Germinal center (tissue), 1 donor: ENCODE data around the gene DNAI1.

Source experiments
- DNase-seq: peaks from one replicate; pipeline ENCODE4 v3.0.0; 2012; ENCODE audit warnings: mixed read lengths, low spot score

DNAI1 gene

DNA sequence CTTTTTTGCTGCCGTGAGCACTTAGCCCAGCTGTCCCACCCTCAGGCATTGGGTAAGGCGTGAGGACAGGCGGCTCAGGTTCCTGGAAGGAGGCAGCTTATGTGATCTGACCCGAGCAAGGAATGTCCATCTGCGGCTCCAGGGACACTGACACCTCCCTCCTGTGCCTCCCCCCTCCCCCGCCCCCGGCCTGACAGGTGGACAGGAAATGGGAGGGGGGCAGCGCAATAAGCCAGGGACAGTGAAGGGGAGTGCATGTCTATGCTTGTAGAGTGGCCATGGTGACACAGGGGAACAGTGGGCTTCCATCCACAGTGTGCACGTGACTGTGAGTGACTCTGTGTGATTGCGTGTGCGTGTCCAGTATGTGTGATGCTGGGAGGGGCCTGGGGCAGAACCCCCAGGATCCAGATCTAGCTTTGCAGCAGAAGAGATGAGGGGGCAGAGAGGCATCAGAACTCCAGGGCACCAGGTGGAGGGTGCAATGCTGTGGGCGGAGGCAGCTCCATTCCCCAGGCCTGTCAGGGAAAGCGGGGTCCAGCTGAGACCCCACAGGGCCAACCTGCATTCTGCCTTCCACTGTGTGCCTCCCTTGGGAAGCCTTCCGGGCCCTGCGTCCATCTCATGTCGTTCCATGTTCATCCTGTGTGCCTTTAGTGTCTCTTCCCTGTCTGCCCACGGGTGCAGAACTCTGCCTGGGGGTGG, 100.5 kb downstream of the DNAI1 start:
- DNase-seq: no peak

DNA sequence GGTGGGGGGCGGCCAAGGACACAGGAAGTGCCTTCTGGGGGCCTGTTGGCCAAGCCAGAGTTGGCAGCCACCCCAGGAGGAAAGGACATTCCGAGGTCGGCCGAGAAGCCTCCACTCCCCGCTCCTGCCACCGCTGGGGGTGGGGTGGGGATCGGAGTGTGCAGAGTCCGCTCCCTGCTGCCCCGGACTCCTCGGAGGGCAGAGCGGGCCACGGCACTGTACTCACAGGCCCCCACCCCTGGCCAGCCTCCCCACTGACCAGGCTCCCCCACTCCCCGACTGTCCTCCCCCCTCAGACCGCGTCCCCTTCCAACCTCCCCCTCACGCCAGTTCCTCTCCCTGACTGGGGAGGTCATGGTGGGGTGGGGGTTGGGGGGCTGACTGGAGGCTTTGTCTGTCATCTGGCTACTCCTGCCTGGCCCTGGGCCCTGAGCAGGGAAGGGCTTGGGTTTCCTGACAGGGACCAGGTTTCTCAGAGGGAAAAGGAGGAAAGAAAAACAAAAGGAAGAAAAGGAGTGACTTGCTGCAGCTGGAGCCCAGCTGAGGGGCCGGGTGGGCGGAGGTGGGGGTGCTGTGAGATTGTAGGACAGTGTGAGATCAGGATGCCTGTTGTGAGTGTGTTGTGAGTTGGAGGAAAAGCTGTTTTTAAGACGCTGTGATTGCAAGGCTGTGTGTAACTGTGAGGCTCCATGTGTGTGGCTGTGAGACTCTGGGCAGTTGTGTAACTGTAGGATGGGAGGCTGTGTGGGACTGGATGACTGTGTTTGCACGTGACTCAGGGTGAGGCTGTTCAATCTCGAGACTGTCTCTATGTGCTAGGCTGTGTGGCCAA, 101.2 kb downstream of the DNAI1 start:
- DNase-seq: no peak

DNA sequence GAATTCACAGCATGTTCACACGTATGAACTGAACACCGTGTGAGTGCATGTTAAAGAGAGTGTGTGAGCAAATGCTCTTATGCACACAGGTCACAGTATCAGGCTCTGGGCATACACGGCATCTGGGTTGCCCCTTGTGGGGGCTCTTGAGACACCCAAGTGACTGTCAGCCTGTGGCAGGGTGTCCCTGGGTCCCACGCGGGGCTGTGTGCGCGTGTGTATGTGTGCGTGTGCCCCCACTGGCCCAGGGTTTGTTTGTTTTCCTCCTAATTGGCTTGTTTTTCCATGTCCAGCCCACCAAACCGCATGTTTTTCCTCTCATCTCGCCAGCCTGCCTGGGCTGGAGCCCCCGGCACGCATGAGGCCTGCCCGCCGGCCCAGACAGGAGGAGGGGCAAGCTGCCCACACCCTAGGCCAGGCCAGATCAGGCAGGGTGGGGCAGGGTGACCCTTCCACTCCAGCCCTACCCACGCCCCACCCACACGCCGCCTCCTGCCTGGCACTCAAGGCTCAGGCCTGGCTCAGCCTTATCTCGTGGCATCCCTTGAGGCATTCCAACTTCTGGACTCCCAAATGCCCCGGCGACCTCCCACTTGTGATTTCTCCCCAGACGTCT, 102.1 kb downstream of the DNAI1 start:
- DNase-seq: no peak

DNA sequence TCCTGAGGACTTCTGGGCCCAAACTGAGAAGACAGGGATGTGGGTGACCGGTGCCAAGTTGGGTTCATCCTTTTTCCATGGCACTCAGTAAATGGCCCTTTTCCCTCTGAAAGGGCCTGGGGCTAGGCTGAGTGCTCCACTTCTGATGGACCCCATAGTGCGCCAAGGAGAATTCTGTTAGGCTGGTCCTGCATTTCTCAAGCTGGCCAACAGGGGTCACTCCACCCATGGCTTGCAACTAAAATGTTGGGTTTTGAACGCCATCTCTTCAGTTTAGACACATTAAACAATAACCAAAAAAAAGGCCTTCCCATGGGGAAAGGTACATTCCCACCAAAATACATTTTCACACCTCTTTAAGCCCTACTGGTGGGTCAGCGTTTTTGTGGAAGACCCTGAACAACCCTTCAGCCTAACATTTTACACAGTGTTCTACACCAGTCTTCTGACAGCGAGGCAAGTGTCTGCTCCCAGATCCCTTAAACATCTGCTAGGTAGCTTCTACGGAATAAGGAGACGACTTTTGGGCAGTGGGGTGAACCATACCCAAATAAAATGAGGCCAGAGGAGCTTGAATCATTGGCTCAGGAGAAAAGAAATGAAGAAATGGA, 103.6 kb downstream of the DNAI1 start:
- DNase-seq: peak; percentile 65

DNA sequence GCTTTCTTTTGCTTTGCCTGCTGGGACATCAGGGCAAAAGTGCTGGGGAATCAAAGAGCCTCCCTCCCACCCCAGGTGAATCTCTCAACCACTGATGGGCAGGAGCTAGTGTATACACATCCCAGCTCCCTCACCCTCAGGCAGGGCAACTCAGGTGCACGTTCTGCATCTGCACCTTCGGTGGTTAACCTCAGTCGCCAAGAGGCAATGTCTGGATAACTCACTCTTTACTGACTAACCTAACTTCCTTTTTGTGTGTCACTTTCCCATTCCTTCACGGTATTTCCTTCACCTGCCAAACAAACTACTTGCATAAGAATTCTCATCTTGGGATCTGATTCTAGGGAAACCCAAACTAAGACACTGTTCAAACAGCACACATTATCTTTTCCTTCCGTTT, 104.7 kb downstream of the DNAI1 start:
- no peak for DNase-seq

DNA sequence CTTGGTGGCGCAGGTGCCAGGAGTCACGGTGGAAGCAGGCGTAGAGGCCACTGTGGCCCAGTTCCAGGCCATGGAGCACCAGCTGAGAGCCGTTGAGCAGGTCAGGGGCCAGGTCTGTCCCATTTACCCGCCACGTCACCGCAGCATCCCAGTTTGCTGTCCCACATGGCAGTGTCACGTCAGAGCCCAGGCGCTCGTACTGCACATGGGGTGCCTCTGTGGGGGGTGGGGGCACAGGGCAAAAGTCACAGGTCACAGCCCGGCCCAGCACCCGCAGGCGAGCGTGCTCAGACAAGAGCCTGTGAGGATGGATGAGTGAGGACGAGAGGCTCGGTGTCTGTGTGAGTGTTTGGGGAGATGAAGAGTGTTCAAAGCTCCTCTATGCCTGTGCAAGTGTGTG, 106.0 kb downstream of the DNAI1 start:
- no peak for DNase-seq

DNA sequence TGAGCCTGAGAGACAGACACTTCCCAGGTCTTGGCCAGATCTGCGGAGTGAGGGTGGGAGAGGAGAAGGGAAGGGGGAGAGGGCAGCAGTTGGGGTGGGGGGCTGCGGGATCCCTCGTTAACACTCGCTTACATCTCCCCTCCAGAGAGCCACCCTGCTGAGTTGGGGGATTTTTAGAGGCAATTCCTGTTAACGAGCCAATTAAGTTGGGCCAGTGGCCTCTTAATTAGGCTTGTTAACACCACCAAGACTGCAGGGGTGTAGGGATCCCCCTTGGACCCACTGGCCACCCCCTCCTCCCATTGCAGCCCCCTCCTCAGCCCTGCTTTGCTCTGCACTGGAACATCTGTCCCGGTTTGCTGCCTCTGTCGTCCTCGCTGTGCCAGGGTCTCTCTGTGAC, 107.3 kb downstream of the DNAI1 start:
- no peak for DNase-seq

DNA sequence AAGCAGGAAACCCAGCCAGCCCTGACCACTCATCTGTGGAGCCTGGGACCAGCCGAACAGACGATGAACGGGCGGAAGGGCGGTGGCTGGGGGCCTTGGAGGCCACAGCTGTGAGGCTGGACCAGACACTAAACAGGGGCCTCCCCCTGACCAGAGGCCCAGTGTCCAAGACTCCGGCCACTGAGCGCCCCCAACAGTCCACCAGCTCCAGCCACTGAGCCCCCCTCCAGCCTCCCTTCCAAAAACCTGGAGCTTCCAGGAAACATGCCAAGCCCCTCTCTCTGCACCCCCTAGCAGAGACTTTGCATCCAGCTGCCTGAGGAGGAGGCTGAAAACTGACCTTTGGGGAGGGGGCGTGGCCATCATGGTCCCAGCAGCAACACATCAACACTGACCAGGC, 107.7 kb downstream of the DNAI1 start:
- no peak for DNase-seq

DNA sequence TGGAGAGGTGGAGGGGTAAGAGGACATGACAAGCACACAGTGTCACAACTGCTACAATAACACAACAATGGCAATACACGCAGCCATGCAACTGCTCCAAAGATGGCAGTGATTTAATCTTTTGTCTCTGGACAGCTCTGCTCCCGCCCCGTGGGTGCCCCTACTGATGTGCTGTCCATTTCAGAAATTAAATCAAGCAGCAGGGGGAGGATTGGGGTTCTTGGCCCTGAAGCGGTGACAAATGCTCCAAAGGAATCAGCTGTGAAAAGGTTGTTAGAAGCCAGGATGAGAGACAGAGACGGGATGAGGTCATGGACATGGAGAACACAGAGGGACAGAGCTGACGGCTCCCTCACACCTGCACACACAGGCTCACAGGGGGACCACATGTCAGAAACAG, 108.4 kb downstream of the DNAI1 start:
- DNase-seq: no peak

DNA sequence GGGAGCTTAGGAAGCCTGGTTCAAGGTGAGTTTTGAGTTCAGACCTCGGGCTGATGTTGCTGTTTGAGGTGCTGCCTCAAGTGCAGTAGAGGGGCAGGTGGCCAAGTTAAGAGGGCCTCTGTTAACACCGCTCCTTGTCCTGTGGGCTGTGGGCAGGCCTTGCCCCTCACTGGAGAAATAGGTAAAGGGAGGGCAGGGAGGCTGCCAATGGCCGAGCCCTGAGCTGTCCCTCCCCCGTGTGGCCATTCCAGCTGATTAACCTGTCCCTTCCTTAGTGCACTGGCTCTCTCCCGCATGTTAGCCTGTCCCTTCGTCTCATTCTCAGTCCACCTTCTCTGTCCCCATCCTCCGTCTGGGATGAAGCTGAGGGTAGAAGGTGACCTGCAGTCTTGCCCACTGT, 109.5 kb downstream of the DNAI1 start:
- no peak for DNase-seq

DNA sequence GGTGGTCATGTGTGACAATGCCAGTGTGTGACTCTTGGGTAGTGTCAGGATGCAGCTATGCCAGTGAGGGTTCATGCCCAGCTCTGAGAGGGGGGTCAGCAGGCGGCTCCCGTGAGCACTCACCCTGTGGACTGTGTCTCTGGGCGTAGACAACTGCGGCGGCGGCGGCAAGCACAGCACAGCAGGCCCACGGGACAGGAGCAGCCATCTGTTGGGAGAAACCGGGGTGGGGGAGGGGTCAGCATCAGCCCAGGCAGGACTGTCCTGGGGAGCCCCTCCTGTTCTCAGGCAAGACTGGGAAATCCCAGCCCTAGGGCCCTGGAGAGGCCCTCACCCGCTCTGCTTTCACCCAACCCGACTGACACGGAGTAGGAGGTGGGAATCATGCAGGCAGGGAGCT, 110.2 kb downstream of the DNAI1 start:
- no peak for DNase-seq

DNA sequence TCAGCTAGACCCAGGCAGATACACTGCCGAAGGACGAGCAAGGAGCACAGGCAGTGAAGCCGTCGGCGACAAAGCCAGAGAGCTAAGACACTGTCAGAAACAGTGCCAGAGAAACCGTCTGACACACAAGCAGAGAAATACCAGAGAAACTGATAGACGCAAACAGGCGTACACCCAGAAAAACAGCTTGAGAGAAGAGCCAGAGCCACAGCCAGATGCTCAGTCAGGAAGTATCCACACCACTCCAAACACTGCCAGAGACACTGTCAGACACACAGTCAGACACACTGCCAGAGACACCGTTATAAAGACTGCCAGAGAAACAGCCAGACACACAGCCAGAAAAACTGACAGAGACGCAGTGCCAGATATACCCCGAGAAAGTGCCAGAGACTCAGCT, 111.8 kb downstream of the DNAI1 start:
- no peak for DNase-seq
